ENCODE measurements around the gene IFT52. TPM values are rescaled to one million over a fixed set of nuclear protein-coding genes. Genes with fewer than 3 reads are reported as not detected.

IFT52 gene
- 29.0 to 32.9 TPM (median 30.7 TPM) in 5 replicates for total RNA-seq (2022; extraction: Qiagen RNA extraction; ENCODE audit: low read depth)

GRCh38 chr20:43590392-43591303, at the start of gene IFT52:
Gene IFT52, plus strand, starts transcription at chr20:43590937. Its CDS starts 3,762 bp downstream, at chr20:43594699.

GRCh38 chr20:43558412-43559146, 32.2 kb upstream of the IFT52 start, which contains the start of gene SGK2:
Gene SGK2, plus strand, starts transcription at chr20:43559027. Its CDS starts 7,469 bp downstream, at chr20:43566496.

GRCh38 chr20:43666376-43667328, 75.9 kb downstream of the IFT52 start, which contains the start of gene MYBL2:
Gene MYBL2, plus strand, starts transcription at chr20:43667114. Its CDS starts 170 bp downstream, at chr20:43667284.

Other genes with a start within 250 kb of the IFT52 start
- gene SRSF6, start 133.0 kb upstream of the IFT52 start, total RNA-seq (2022; extraction: Qiagen RNA extraction; ENCODE audit: low read depth): 93.7 to 113 TPM (median 108 TPM) in 5 replicates
- gene L3MBTL1, start 83.2 kb upstream of the IFT52 start, total RNA-seq (2022; extraction: Qiagen RNA extraction; ENCODE audit: low read depth): 0.89 to 1.1 TPM (median 1.1 TPM) in 5 replicates
- 8.2 to 10.4 TPM (median 9.3 TPM) in 5 replicates for gene SGK2, start 31.9 kb upstream of the IFT52 start, total RNA-seq (2022; extraction: Qiagen RNA extraction; ENCODE audit: low read depth)
- 68.0 to 83.7 TPM (median 78.8 TPM) in 5 replicates for gene MYBL2, start 76.2 kb downstream of the IFT52 start, total RNA-seq (2022; extraction: Qiagen RNA extraction; ENCODE audit: low read depth)
- gene GTSF1L, start 136.1 kb downstream of the IFT52 start, total RNA-seq (2022; extraction: Qiagen RNA extraction; ENCODE audit: low read depth): not detected in 5 replicates